Neuronal stem cell (in vitro differentiated cells): Measurements from ENCODE around the gene IFT122.
"Not testable (repeated sequence)": the region's sequence is repeated elsewhere in the genome, so short reads cannot be mapped to it uniquely, and the experiment has no call there.

ENCODE experiments used
- DNase-seq: peaks from one replicate; pipeline ENCODE4 v3.0.0-alpha.2; 2013; ENCODE audit warnings: low spot score
- H2AFZ ChIP-seq: one replicate; pipeline ENCODE4 v1.6.1; 2013; ENCODE audit warnings: mild to moderate bottlenecking, low read length, inconsistent platforms
- H2AK5ac ChIP-seq: 2 replicates; pipeline ENCODE4 v1.6.1; 2013; ENCODE audit warnings: low read depth, mild to moderate bottlenecking, inconsistent platforms, low read length, moderate library complexity, mixed read lengths
- H2BK120ac ChIP-seq: 2 replicates; pipeline ENCODE4 v1.6.1; 2013; ENCODE audit warnings: low read depth, mild to moderate bottlenecking, inconsistent platforms, low read length, moderate library complexity, mixed read lengths
- H2BK12ac ChIP-seq: one replicate; pipeline ENCODE4 v1.6.1; 2013; ENCODE audit warnings: low read length, inconsistent platforms
- H2BK15ac ChIP-seq: 2 replicates; pipeline ENCODE4 v1.6.1; 2013; ENCODE audit warnings: mild to moderate bottlenecking, low read length, inconsistent platforms, mixed read lengths
- H2BK5ac ChIP-seq: one replicate; pipeline ENCODE4 v1.6.1; 2013; ENCODE audit warnings: inconsistent platforms, mild to moderate bottlenecking, low read length, moderate library complexity
- H3K14ac ChIP-seq: one replicate; pipeline ENCODE4 v1.6.1; 2013; ENCODE audit warnings: low read length, inconsistent platforms
- H3K18ac ChIP-seq: 2 replicates; pipeline ENCODE4 v1.6.1; 2013; ENCODE audit warnings: low read length, inconsistent platforms
- H3K23ac ChIP-seq: 2 replicates; pipeline ENCODE4 v1.6.1; 2013; ENCODE audit warnings: low read depth, mild to moderate bottlenecking, mixed read lengths, low read length, inconsistent platforms; ENCODE audit not compliant: poor library complexity
- H3K27ac ChIP-seq: replicated peaks from 3 replicates; pipeline ENCODE4 v1.5.1; 2013; ENCODE audit warnings: low read length, inconsistent platforms
- H3K27me3 ChIP-seq, 3 experiments: 2 replicates each; pipeline ENCODE4 v1.6.1; 2013; ENCODE audit warnings: low read length in 3 of 3, mild to moderate bottlenecking in 2 of 3, inconsistent platforms in 1 of 3, low read depth in 1 of 3, mixed read lengths in 1 of 3, moderate library complexity in 1 of 3; ENCODE audit not compliant: control insufficient read depth in 3 of 3, insufficient read depth in 3 of 3
- H3K36me3 ChIP-seq, 2 donors: replicated peaks in 1 of 2; 2 replicates each; pipeline ENCODE4 v1.6.1; 2013; ENCODE audit warnings: low read length in 2 of 2; ENCODE audit not compliant: control insufficient read depth in 2 of 2, insufficient read depth in 2 of 2
- H3K4ac ChIP-seq: 2 replicates; pipeline ENCODE4 v1.6.1; 2013; ENCODE audit warnings: inconsistent platforms, mild to moderate bottlenecking, low read length, moderate library complexity
- H3K4me1 ChIP-seq, 2 donors: 1 replicate in 1 of 2; 2 replicates in 1 of 2; pipeline ENCODE4 v1.6.1; 2013; ENCODE audit warnings: low read length in 2 of 2, low read depth in 1 of 2; ENCODE audit not compliant: control insufficient read depth in 2 of 2, insufficient read depth in 1 of 2
- H3K4me2 ChIP-seq: one replicate; pipeline ENCODE4 v1.6.1; 2013; ENCODE audit warnings: mild to moderate bottlenecking, low read length, inconsistent platforms; ENCODE audit not compliant: insufficient read depth, poor library complexity, severe bottlenecking
- H3K4me3 ChIP-seq, 2 donors: 2 replicates each; pipeline ENCODE4 v1.5.1; 2013; ENCODE audit warnings: low read length in 2 of 2, mild to moderate bottlenecking in 2 of 2, inconsistent platforms in 1 of 2, moderate library complexity in 1 of 2
- H3K79me1 ChIP-seq: one replicate; pipeline ENCODE4 v1.6.1; 2013; ENCODE audit warnings: low read depth, mild to moderate bottlenecking, inconsistent platforms, low read length, moderate library complexity
- H3K9ac ChIP-seq: one replicate; pipeline ENCODE4 v1.6.1; 2013; ENCODE audit warnings: mild to moderate bottlenecking, low read depth, low read length, inconsistent platforms; ENCODE audit not compliant: poor library complexity
- H3K9me3 ChIP-seq, 2 donors: replicated peaks in 1 of 2; 2 replicates each; pipeline versions ENCODE3 to v1.6.1; 2013; ENCODE audit warnings: low read length in 2 of 2, mild to moderate bottlenecking in 2 of 2, inconsistent platforms in 1 of 2, low read depth in 1 of 2, mixed read lengths in 1 of 2, moderate library complexity in 1 of 2; ENCODE audit not compliant: control insufficient read depth in 2 of 2, insufficient read depth in 1 of 2
- H4K8ac ChIP-seq: one replicate; pipeline ENCODE4 v1.6.1; 2013; ENCODE audit warnings: low read depth, mild to moderate bottlenecking, inconsistent platforms, low read length, moderate library complexity
- H4K91ac ChIP-seq: one replicate; pipeline ENCODE4 v1.6.1; 2013; ENCODE audit warnings: low read length, low read depth, mild to moderate bottlenecking, inconsistent platforms; ENCODE audit not compliant: poor library complexity
- WGBS, 2 donors: extraction: QIAGEN DNeasy Blood & Tissue Kit; methylation state at CpG; one replicate each; pipeline ENCODE4 v1.1.7; 2013; ENCODE audit warnings: missing lambda C conversion rate in 2 of 2, mixed read lengths in 1 of 2; ENCODE audit not compliant: insufficient read length in 2 of 2, insufficient replicate concordance in 1 of 2; ENCODE audit errors: extremely low coverage in 2 of 2; 5-methylcytosine and 5-hydroxymethylcytosine counted together

Gene IFT122

GRCh38 chr3:129393271-129393670 is 46.8 kb upstream of the IFT122 start:
- H2AFZ ChIP-seq: no peak overlapping the region
- H3K23ac ChIP-seq: no peak overlapping the region
- H3K18ac ChIP-seq: no peak overlapping the region
- peaks cover 30 to 65% of the 10 kb centered on the region in 2 donors for H3K36me3 ChIP-seq
- H2AK5ac ChIP-seq: no peak overlapping the region
- H3K4me3 ChIP-seq: no peak overlapping the region
- peaks cover 3 to 10% of the 10 kb centered on the region in 2 donors for H3K4me1 ChIP-seq
- no CpG with 5 or more reads among the region's 6 CpGs for whole genome bisulfite sequencing, 2 donors
- no peak overlapping the region for H2BK120ac ChIP-seq
- no peaks in the 10 kb centered on the region for H3K27me3 ChIP-seq
- no peak overlapping the region for H3K14ac ChIP-seq
- peaks cover 11% of the 10 kb centered on the region for H3K79me1 ChIP-seq
- H2BK12ac ChIP-seq: no peak overlapping the region
- no peak overlapping the region for H3K27ac ChIP-seq
- no peak overlapping the region for H4K91ac ChIP-seq
- H2BK15ac ChIP-seq: no peak overlapping the region
- no peak overlapping the region for H2BK5ac ChIP-seq
- no peak overlapping the region for H3K4me2 ChIP-seq
- H3K9me3 ChIP-seq: no peaks in the 10 kb centered on the region
- no peak overlapping the region for H4K8ac ChIP-seq
- H3K4ac ChIP-seq: no peak overlapping the region
- H3K9ac ChIP-seq: no peak overlapping the region
- DNase-seq: no peak

GRCh38 chr3:129393760-129394564 is 46.1 kb upstream of the IFT122 start:
- Histone ChIP-seq H3K4me1 (peaks cover 6 to 10% of the 10 kb centered on the region in 2 donors), H3K79me1 (peaks cover 11% of the 10 kb centered on the region), H3K36me3 (peaks cover 29 to 61% of the 10 kb centered on the region in 2 donors)
- not testable (repeated sequence) for DNase-seq, H3K9ac ChIP-seq, H3K9me3 ChIP-seq, H2BK120ac ChIP-seq, H3K27ac ChIP-seq, H3K27me3 ChIP-seq, H4K8ac ChIP-seq, H2AFZ ChIP-seq, H2BK15ac ChIP-seq, H4K91ac ChIP-seq, H3K4ac ChIP-seq, H2AK5ac ChIP-seq, H2BK12ac ChIP-seq, H3K4me3 ChIP-seq, H3K14ac ChIP-seq, H2BK5ac ChIP-seq, H3K4me2 ChIP-seq, H3K23ac ChIP-seq, H3K18ac ChIP-seq
- no CpG with 5 or more reads among the region's 17 CpGs for WGBS, 2 donors

- Histone ChIP-seq H3K4me2 (peak overlapping the region; percentile 63), H3K27ac (no peak overlapping the region), H2AFZ (peak overlapping the region; percentile 91), H3K9me3 (no peaks in the 10 kb centered on the region), H4K91ac (no peak overlapping the region), H2BK120ac (no peak overlapping the region), H3K4me1 (peaks cover 3 to 5% of the 10 kb centered on the region in 2 donors), H3K79me1 (peaks cover 11% of the 10 kb centered on the region), H2BK15ac (no peak overlapping the region), H2AK5ac (no peak overlapping the region), H3K23ac (no peak overlapping the region), H3K36me3 (peaks cover 6 to 22% of the 10 kb centered on the region in 2 donors), H3K4ac (no peak overlapping the region), H2BK12ac (no peak overlapping the region), H3K4me3 (peak overlapping the region; percentile 85 to 97), H2BK5ac (no peak overlapping the region), H3K18ac (peak overlapping the region; percentile 87), H3K9ac (peak overlapping the region; percentile 95), H3K14ac (peak overlapping the region; percentile 87), H4K8ac (no peak overlapping the region), H3K27me3 (no peaks in the 10 kb centered on the region)
- no peak for DNase-seq
- no CpG with 5 or more reads among the region's 18 CpGs for WGBS, 2 donors
Observed at GRCh38 chr3:129398803-129399144, 41.2 kb upstream of the IFT122 start.

GRCh38 chr3:129399145-129399894 is 40.7 kb upstream of the IFT122 start:
- no peak overlapping the region for H3K23ac ChIP-seq
- peak overlapping the region; percentile 87 for H3K14ac ChIP-seq
- H4K8ac ChIP-seq: no peak overlapping the region
- H2BK15ac ChIP-seq: no peak overlapping the region
- peak overlapping the region; percentile 63 for H3K4me2 ChIP-seq
- no CpG with 5 or more reads among the region's 25 CpGs for WGBS, 2 donors
- no peak overlapping the region for H2AK5ac ChIP-seq
- no peaks in the 10 kb centered on the region for H3K9me3 ChIP-seq
- no peak overlapping the region for H3K4ac ChIP-seq
- peak overlapping the region; percentile 95 for H3K9ac ChIP-seq
- peaks cover 11% of the 10 kb centered on the region for H3K79me1 ChIP-seq
- H3K4me1 ChIP-seq: peaks cover 3 to 5% of the 10 kb centered on the region in 2 donors
- no peak overlapping the region for H2BK12ac ChIP-seq
- no peaks in the 10 kb centered on the region for H3K27me3 ChIP-seq
- H3K18ac ChIP-seq: no peak overlapping the region
- H2BK120ac ChIP-seq: no peak overlapping the region
- H3K36me3 ChIP-seq: peaks cover 6 to 22% of the 10 kb centered on the region in 2 donors
- no peak overlapping the region for H3K27ac ChIP-seq
- no peak overlapping the region for H4K91ac ChIP-seq
- no peak overlapping the region for H2BK5ac ChIP-seq
- peak overlapping the region; percentile 85 to 97 for H3K4me3 ChIP-seq
- H2AFZ ChIP-seq: peak overlapping the region; percentile 91
- peak; percentile 87 for DNase-seq
